K562 (cell line): ENCODE results near the gene CMTM1. TPM values are rescaled to one million over a fixed set of nuclear protein-coding genes. Genes with fewer than 3 reads are reported as not detected.

ENCODE experiments used
- ATAC-seq: fragments of 200-7000 bp; cut with Tn5 transposase; 3 replicates; pipeline ENCODE4 v1.9.1; 2020; ENCODE audit warnings: moderate library complexity
- BruUV-seq: library from RNA; stranded (reverse); fragments of 400-500 nt; replicated peaks from 2 replicates; lab custom pipeline; 2021; lab: Mats Ljungman, UMichigan
- CTCF ChIA-PET: fragments of 300-600 bp; formaldehyde crosslinking; extraction: SDS; loops from one replicate; lab custom pipeline; 2021; ENCODE audit warnings: low intra/inter-chr PET ratio; lab: Yijun Ruan, JAX
- POLR2A ChIA-PET: fragments of 300-600, 350-650 bp; sonication (Branson Sonifier 250); formaldehyde crosslinking; extraction: SDS; loops from one replicate; lab custom pipeline; 2021; ENCODE audit warnings: antibody characterized with exemption, inconsistent platforms; lab: Yijun Ruan, JAX
- DNase-seq, 4 experiments: peaks; one replicate each; pipeline versions ENCODE4 v3.0.0 to v3.0.0-alpha.2; 2011 to 2018; ENCODE audit warnings: low spot score in 3 of 4, mixed read lengths in 3 of 4; ENCODE audit errors: extremely low read depth in 1 of 4
- FAIRE-seq: peaks from 2 replicates; lab custom pipeline; 2011; peaks lifted over from hg19 to GRCh38; lab: Jason Lieb, UNC
- H2AFZ ChIP-seq: 2 replicates; pipeline ENCODE4 v1.6.0; 2011; ENCODE audit warnings: low read depth, low read length, control low read depth, inconsistent platforms
- H3K27ac ChIP-seq: fragments of 200-600 bp; 3 replicates; pipeline ENCODE4 v1.8.0; 2011; ENCODE audit warnings: low read depth, mild to moderate bottlenecking, control low read depth, inconsistent platforms, low read length, moderate library complexity, mixed read lengths; ENCODE audit errors: extremely low read depth
- H3K27me3 ChIP-seq, 2 experiments: fragments of 300-600 bp in 1 of 2; 2 replicates in 1 of 2; 3 replicates in 1 of 2; pipeline versions ENCODE4 v1.6.0 to v1.8.0; 2011; ENCODE audit warnings: inconsistent platforms in 2 of 2, low read length in 2 of 2, mild to moderate bottlenecking in 1 of 2, mixed read lengths in 1 of 2, moderate library complexity in 1 of 2; ENCODE audit not compliant: control insufficient read depth in 2 of 2, insufficient read depth in 2 of 2
- H3K36me3 ChIP-seq: fragments of 300-600 bp; 3 replicates; pipeline ENCODE4 v1.8.0; 2011; ENCODE audit warnings: mild to moderate bottlenecking, low read length, inconsistent platforms; ENCODE audit not compliant: control insufficient read depth, insufficient read depth
- H3K4me1 ChIP-seq, 2 experiments: fragments of 200-600 bp in 1 of 2; replicated peaks in 1 of 2; 2 replicates in 1 of 2; 3 replicates in 1 of 2; pipeline versions ENCODE4 v1.5.1 to v1.8.0; 2011; ENCODE audit warnings: inconsistent platforms in 2 of 2, low read length in 2 of 2, mild to moderate bottlenecking in 1 of 2, mixed read lengths in 1 of 2, moderate library complexity in 1 of 2; ENCODE audit not compliant: control insufficient read depth in 2 of 2, insufficient read depth in 2 of 2
- H3K4me2 ChIP-seq: 2 replicates; pipeline ENCODE4 v1.6.1; 2011; ENCODE audit warnings: low read length, control low read depth, inconsistent platforms, mixed read lengths; ENCODE audit not compliant: insufficient read depth
- H3K4me3 ChIP-seq: fragments of 200-600 bp; sonication (generic), shearing (Covaris generic); 2 replicates; pipeline ENCODE4 v1.5.1; 2016; ENCODE audit warnings: control low read depth, inconsistent platforms
- H3K79me2 ChIP-seq: fragments of 200-600 bp; 3 replicates; pipeline ENCODE4 v1.8.0; 2011; ENCODE audit warnings: low read length, inconsistent platforms; ENCODE audit not compliant: control insufficient read depth, insufficient read depth
- H3K9ac ChIP-seq, 2 experiments: 2 replicates each; pipeline versions ENCODE4 v1.6.0 to v1.6.1; 2011; ENCODE audit warnings: low read depth in 2 of 2, low read length in 2 of 2, control low read depth in 1 of 2, inconsistent platforms in 1 of 2, mild to moderate bottlenecking in 1 of 2, mixed read lengths in 1 of 2; ENCODE audit not compliant: insufficient read depth in 1 of 2
- H3K9me1 ChIP-seq: one replicate; pipeline ENCODE4 v1.6.0; 2011; ENCODE audit warnings: inconsistent platforms, mild to moderate bottlenecking, low read length, moderate library complexity; ENCODE audit not compliant: control insufficient read depth, insufficient read depth
- H3K9me3 ChIP-seq: replicated peaks from 2 replicates; pipeline ENCODE4 v1.5.1; 2011; ENCODE audit warnings: low read depth, low read length, inconsistent platforms; ENCODE audit not compliant: control insufficient read depth, insufficient read depth
- H4K20me1 ChIP-seq: replicated peaks from 2 replicates; pipeline ENCODE4 v1.6.1; 2011; ENCODE audit warnings: low read length, inconsistent platforms, mixed read lengths; ENCODE audit not compliant: control insufficient read depth, insufficient read depth
- ASH1L ChIP-seq: fragments of 450-650 bp; IDR thresholded peaks from 2 replicates; pipeline ENCODE4 v1.6.1; 2018; ENCODE audit warnings: borderline replicate concordance, mild to moderate bottlenecking, low read depth; ENCODE audit not compliant: partially characterized antibody
- EHMT2 ChIP-seq: fragments of 450-650 bp; IDR thresholded peaks from 2 replicates; pipeline ENCODE4 v1.6.1; 2018; ENCODE audit warnings: antibody characterized with exemption
- FOS ChIP-seq: IDR thresholded peaks from 3 replicates; pipeline ENCODE4 v1.6.1; 2011; ENCODE audit not compliant: insufficient read length; ENCODE audit errors: extremely low read depth
- HNRNPLL ChIP-seq: fragments of 200-400 bp; formaldehyde crosslinking; IDR thresholded peaks from 2 replicates; pipeline ENCODE4 v1.6.1; 2017; ENCODE audit warnings: low read length, low read depth, mild to moderate bottlenecking; ENCODE audit not compliant: poor library complexity, severe bottlenecking
- MXI1 ChIP-seq: IDR thresholded peaks from 2 replicates; pipeline ENCODE4 v1.6.1; 2011; ENCODE audit warnings: low read depth, mild to moderate bottlenecking, improper control_type of control experiment, low read length
- PTRF ChIP-seq: fragments of 450-650 bp; IDR thresholded peaks from 2 replicates; pipeline ENCODE4 v1.6.1; 2016; ENCODE audit warnings: mild to moderate bottlenecking, missing genetic modification characterization, missing compliant biosample characterization
- SMARCE1 ChIP-seq: fragments of 450-650 bp; IDR thresholded peaks from 2 replicates; pipeline ENCODE4 v1.7.1; 2016; ENCODE audit warnings: mild to moderate bottlenecking
- YBX1 ChIP-seq: fragments of 450-650 bp; IDR thresholded peaks from 2 replicates; pipeline ENCODE4 v1.7.1; 2016; ENCODE audit warnings: mild to moderate bottlenecking
- ZNF24 ChIP-seq: fragments of 450-650 bp; IDR thresholded peaks from 2 replicates; pipeline ENCODE4 v1.6.1; 2016
- ZNF785 ChIP-seq: fragments of 250-450 bp; sonication (Bioruptor Pico); IDR thresholded peaks from 2 replicates; pipeline ENCODE4 v1.4.0; 2020; ENCODE audit warnings: mild to moderate bottlenecking
- WGBS: fragments of 100-300 bp; shearing (Covaris generic); methylation state at CpG from one replicate; pipeline ENCODE4 v1.1.6; 2016; ENCODE audit warnings: low coverage, mixed read lengths; ENCODE audit not compliant: insufficient coverage; ENCODE audit errors: missing lambda C conversion rate; 5-methylcytosine and 5-hydroxymethylcytosine counted together
- in situ Hi-C: fragments of 300-500 bp; cut with MboI; formaldehyde crosslinking; loops from 4 replicates; pipeline ENCODE4 v1.15.0; 2018; ENCODE audit warnings: inconsistent platforms, mixed read lengths
- intact Hi-C: fragments of 100-400 bp; cut with micrococcal nuclease; formaldehyde crosslinking; loops from 2 replicates; pipeline ENCODE4 v1.14.2; 2022
- polyA plus RNA-seq, 8 experiments: library from polyadenylated mRNA; depleted of rRNA in 4 of 8; stranded (reverse) in 5 of 8; unstranded in 3 of 8; fragments of >200 nt; fragmentation: Nextera tagmentation in 2 of 8; fragmentation: Illumina TruSeq in 1 of 8; extraction: Ambion mirVana in 2 of 8; extraction: Trizol in 1 of 8; gene quantifications; 2 replicates each; pipeline versions ENCODE4 v1.2.1 to v1.2.3, GENCODE V29; 2011 to 2014; ENCODE audit warnings: inconsistent platforms in 1 of 8, missing spikeins in 1 of 8
- total RNA-seq, 7 experiments: library from RNA; depleted of rRNA in 6 of 7; stranded (reverse); fragments of >200 nt in 6 of 7; fragmentation: Illumina TruSeq in 2 of 7; extraction: Trizol in 2 of 7; gene quantifications; 2 replicates each; pipeline versions ENCODE4 v1.2.1 to v1.2.3, GENCODE V29; 2011 to 2021; ENCODE audit warnings: low replicate concordance in 1 of 7
- TF ChIP-seq, protein P1 (sequence below): sonication (generic); formaldehyde crosslinking; IDR thresholded peaks from 2 replicates; pipeline ENCODE4 v1.8.1; 2023; ENCODE audit warnings: mild to moderate bottlenecking, missing genetic modification reagents, moderate library complexity
- TF ChIP-seq, protein P2 (sequence below): sonication (generic); formaldehyde crosslinking; IDR thresholded peaks from 2 replicates; pipeline ENCODE4 v1.8.0; 2022; ENCODE audit warnings: mild to moderate bottlenecking, missing genetic modification reagents, borderline replicate concordance
- TF ChIP-seq, protein P3 (sequence below): sonication (generic); formaldehyde crosslinking; IDR thresholded peaks from 2 replicates; pipeline ENCODE4 v1.5.0; 2020; ENCODE audit warnings: missing genetic modification reagents

The CMTM1 gene
- total and polyA plus RNA-seq, 9 of the 15 experiments (the other 6 are each of a cell fraction or from before 2014, with no cell fraction given): 0.25 to 2.6 (median 1.1) TPM; not detected in 2

DNA sequence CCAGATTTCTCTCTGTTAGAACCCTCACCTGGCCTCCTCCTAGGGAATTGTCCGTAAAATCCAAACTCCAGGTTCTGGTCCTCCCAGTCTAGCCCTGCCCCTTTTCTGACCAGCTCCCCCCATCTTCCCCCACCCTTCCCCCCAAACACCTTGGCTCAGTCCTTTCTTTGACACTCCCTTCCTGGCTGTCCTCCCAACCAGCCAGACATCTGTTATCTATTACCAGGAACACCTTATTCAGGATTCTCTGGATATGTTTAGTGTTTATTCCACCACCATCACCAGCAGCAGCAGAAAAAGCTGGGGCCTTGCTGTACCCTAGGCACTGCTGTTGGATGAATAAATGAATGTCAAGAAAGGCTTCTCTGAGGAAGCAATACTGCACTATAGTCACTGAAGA, 34.2 kb downstream of the CMTM1 start:
- intact Hi-C loops: no loop called here
- Histone ChIP-seq H3K9me1 (no peaks in the 10 kb centered on the region), H3K9me3 (no peaks in the 10 kb centered on the region; the same call in 1 of the 2 replicates), H3K4me1 (peaks cover 6 to 27% of the 10 kb centered on the region in 2 experiments; a peak in 3 of 5 replicates), H4K20me1 (no peaks in the 10 kb centered on the region), H2AFZ (no peak overlapping the region), H3K27ac (no peak overlapping the region), H3K9ac (no peak overlapping the region), H3K4me3 (no peak overlapping the region), H3K79me2 (peaks cover 7% of the 10 kb centered on the region), H3K27me3 (peaks cover 0 to 8% of the 10 kb centered on the region in 2 experiments; a peak in 1 of 5 replicates), H3K36me3 (no peaks in the 10 kb centered on the region), H3K4me2 (no peak overlapping the region)
- in situ Hi-C loops: no loop called here
- WGBS: 57% methylated on average over 1 of the region's 1 CpG
- DNase-seq (no peak), ATAC-seq (no peak), FAIRE-seq (no peak)
- POLR2A ChIA-PET: interaction anchor here (0.8 kb wide), 1 partner anchor 28 kb away, joined by 3 read pairs; no protein-coding TSS in a partner anchor
- TF ChIP-seq ZNF785: no peak
- TF ChIP-seq FOS: no peak
- no peak for TF ChIP-seq MXI1
- CTCF ChIA-PET: no interaction called here
- no TSS peak for BruUV-seq

DNA sequence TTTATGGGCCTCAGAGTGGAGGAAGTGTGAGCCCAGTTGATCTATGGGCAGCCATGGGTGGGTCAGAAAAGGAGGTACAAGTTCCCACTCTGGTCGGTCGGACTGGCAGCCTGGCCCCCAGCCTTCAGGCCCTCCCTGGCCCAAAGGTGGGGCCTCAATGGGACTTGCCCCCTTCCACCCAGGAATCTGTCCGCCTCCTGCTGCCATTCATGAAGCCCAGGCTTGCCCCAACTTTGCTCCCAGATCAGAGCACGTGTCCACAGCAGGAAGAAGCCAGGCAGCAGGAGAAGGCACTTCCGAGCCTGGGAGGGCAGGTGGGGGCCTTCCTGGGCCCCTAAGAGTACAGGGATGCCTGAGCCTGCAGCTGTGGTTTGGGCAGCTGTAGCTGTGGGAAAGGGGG, 35.2 kb downstream of the CMTM1 start:
- Histone ChIP-seq H3K4me2 (no peak overlapping the region), H3K27ac (no peak overlapping the region), H3K4me3 (no peak overlapping the region), H2AFZ (no peak overlapping the region), H3K9me3 (no peaks in the 10 kb centered on the region; the same call in 1 of the 2 replicates), H3K9me1 (no peaks in the 10 kb centered on the region), H3K79me2 (peaks cover 17% of the 10 kb centered on the region), H3K4me1 (peaks cover 14 to 37% of the 10 kb centered on the region in 2 experiments), H3K9ac (no peak overlapping the region), H4K20me1 (no peaks in the 10 kb centered on the region), H3K36me3 (no peaks in the 10 kb centered on the region), H3K27me3 (no peaks in the 10 kb centered on the region)
- ATAC-seq (no peak), DNase-seq (no peak), FAIRE-seq (no peak)
- POLR2A ChIA-PET: interaction anchor here (0.7 kb wide), 1 partner anchor 107 kb away, joined by 3 read pairs; no protein-coding TSS in a partner anchor
- in situ Hi-C loops (no loop called here), intact Hi-C loops (no loop called here)
- TF ChIP-seq ZNF24: no peak
- no peak for TF ChIP-seq PTRF (tag)
- no peak for TF ChIP-seq YBX1
- TF ChIP-seq HNRNPLL: no peak
- TF ChIP-seq, protein P1, sequence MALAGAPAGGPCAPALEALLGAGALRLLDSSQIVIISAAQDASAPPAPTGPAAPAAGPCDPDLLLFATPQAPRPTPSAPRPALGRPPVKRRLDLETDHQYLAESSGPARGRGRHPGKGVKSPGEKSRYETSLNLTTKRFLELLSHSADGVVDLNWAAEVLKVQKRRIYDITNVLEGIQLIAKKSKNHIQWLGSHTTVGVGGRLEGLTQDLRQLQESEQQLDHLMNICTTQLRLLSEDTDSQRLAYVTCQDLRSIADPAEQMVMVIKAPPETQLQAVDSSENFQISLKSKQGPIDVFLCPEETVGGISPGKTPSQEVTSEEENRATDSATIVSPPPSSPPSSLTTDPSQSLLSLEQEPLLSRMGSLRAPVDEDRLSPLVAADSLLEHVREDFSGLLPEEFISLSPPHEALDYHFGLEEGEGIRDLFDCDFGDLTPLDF (CRISPR knock-in tag): no peak
- TF ChIP-seq, protein P2, sequence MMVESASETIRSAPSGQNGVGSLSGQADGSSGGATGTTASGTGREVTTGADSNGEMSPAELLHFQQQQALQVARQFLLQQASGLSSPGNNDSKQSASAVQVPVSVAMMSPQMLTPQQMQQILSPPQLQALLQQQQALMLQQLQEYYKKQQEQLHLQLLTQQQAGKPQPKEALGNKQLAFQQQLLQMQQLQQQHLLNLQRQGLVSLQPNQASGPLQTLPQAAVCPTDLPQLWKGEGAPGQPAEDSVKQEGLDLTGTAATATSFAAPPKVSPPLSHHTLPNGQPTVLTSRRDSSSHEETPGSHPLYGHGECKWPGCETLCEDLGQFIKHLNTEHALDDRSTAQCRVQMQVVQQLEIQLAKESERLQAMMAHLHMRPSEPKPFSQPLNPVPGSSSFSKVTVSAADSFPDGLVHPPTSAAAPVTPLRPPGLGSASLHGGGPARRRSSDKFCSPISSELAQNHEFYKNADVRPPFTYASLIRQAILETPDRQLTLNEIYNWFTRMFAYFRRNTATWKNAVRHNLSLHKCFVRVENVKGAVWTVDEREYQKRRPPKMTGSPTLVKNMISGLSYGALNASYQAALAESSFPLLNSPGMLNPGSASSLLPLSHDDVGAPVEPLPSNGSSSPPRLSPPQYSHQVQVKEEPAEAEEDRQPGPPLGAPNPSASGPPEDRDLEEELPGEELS (CRISPR knock-in tag): no peak
- no peak for TF ChIP-seq SMARCE1
- no peak for TF ChIP-seq ASH1L
- TF ChIP-seq EHMT2: no peak
- TF ChIP-seq, protein P3, sequence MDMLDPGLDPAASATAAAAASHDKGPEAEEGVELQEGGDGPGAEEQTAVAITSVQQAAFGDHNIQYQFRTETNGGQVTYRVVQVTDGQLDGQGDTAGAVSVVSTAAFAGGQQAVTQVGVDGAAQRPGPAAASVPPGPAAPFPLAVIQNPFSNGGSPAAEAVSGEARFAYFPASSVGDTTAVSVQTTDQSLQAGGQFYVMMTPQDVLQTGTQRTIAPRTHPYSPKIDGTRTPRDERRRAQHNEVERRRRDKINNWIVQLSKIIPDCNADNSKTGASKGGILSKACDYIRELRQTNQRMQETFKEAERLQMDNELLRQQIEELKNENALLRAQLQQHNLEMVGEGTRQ (CRISPR knock-in tag): no peak
- no TSS peak for BruUV-seq
- WGBS: 65% methylated on average over 4 of the region's 5 CpGs
- CTCF ChIA-PET: no interaction called here
